Breast epithelium (tissue), 3 donors: ENCODE measurements around the gene COL16A1.

Experiments used
- POLR2A ChIP-seq: fragments of 450-650 bp; IDR thresholded peaks from one replicate; pipeline ENCODE4 v1.6.1; 2016; ENCODE audit warnings: antibody characterized with exemption, mild to moderate bottlenecking, moderate library complexity
- POLR2AphosphoS5 ChIP-seq, 3 donors: sonication (generic); formaldehyde crosslinking; IDR thresholded peaks; one replicate each; pipeline ENCODE4 v1.6.1; 2017; ENCODE audit warnings: antibody characterized with exemption in 3 of 3
- TF ChIP-seq, protein P1 (sequence below), 3 donors: fragments of 450-650 bp; IDR thresholded peaks; one replicate each; pipeline ENCODE4 v1.5.1; 2016 to 2017; ENCODE audit warnings: antibody characterized with exemption in 3 of 3, mild to moderate bottlenecking in 3 of 3, moderate library complexity in 3 of 3

- TF ChIP-seq, protein P1, sequence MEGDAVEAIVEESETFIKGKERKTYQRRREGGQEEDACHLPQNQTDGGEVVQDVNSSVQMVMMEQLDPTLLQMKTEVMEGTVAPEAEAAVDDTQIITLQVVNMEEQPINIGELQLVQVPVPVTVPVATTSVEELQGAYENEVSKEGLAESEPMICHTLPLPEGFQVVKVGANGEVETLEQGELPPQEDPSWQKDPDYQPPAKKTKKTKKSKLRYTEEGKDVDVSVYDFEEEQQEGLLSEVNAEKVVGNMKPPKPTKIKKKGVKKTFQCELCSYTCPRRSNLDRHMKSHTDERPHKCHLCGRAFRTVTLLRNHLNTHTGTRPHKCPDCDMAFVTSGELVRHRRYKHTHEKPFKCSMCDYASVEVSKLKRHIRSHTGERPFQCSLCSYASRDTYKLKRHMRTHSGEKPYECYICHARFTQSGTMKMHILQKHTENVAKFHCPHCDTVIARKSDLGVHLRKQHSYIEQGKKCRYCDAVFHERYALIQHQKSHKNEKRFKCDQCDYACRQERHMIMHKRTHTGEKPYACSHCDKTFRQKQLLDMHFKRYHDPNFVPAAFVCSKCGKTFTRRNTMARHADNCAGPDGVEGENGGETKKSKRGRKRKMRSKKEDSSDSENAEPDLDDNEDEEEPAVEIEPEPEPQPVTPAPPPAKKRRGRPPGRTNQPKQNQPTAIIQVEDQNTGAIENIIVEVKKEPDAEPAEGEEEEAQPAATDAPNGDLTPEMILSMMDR (IDR thresholded peaks at IDR 0.05): peak in 2 of 3 donors; percentile 16 to 18
- TF ChIP-seq POLR2A: peak; percentile 73
- peak; percentile 81 to 97 (median 87) for TF ChIP-seq POLR2AphosphoS5 (IDR thresholded peaks at IDR 0.05)
These were observed 59.1 kb downstream of the COL16A1 start, which contains the start of gene PEF1 for GRCh38 chr1:31644560-31645273.
